Measurements from ENCODE around the gene CDH4. TPM values are rescaled to one million over a fixed set of nuclear protein-coding genes. Genes with fewer than 3 reads are reported as not detected.
A peak's percentile ranks its signal among the peaks of the same experiment; 100 is the strongest.

Gene CDH4
- total RNA-seq, 1 donor from 2014 or later = 0.99 TPM

GRCh38 chr20:61590236-61590635, 338.2 kb downstream of the CDH4 start:
- Mint-ChIP-seq H3K27ac (ENCODE audit: unreplicated experiment) (no peak overlapping the region), H3K36me3 (ENCODE audit: low read depth) (no peaks in the 10 kb centered on the region), H3K9me3 (ENCODE audit: low read depth) (peaks cover 16% of the 10 kb centered on the region), H3K4me3 (ENCODE audit: unreplicated experiment) (no peak overlapping the region), H3K27me3 (ENCODE audit: low read depth) (no peaks in the 10 kb centered on the region), H3K4me1 (ENCODE audit: low read depth) (peaks cover 23% of the 10 kb centered on the region)
- peak; percentile 44 for DNase-seq (ENCODE audit: low spot score)
- no peak for TF ChIP-seq CTCF (IDR thresholded peaks at IDR 0.05)

GRCh38 chr20:61593516-61593915, 341.5 kb downstream of the CDH4 start:
- Mint-ChIP-seq H3K27me3 (ENCODE audit: low read depth) (no peaks in the 10 kb centered on the region), H3K27ac (ENCODE audit: unreplicated experiment) (no peak overlapping the region), H3K36me3 (ENCODE audit: low read depth) (peaks cover 3% of the 10 kb centered on the region), H3K9me3 (ENCODE audit: low read depth) (peaks cover 27% of the 10 kb centered on the region), H3K4me3 (ENCODE audit: unreplicated experiment) (no peak overlapping the region), H3K4me1 (ENCODE audit: low read depth) (peaks cover 16% of the 10 kb centered on the region)
- TF ChIP-seq CTCF (IDR thresholded peaks at IDR 0.05) = no peak
- DNase-seq (ENCODE audit: low spot score) = peak; percentile 47

- no peak overlapping the region for H3K27ac Mint-ChIP-seq (ENCODE audit: unreplicated experiment)
- peaks cover 10% of the 10 kb centered on the region for H3K4me1 Mint-ChIP-seq (ENCODE audit: low read depth)
- peaks cover 3% of the 10 kb centered on the region for H3K36me3 Mint-ChIP-seq (ENCODE audit: low read depth)
- TF ChIP-seq CTCF (IDR thresholded peaks at IDR 0.05) = no peak
- H3K4me3 Mint-ChIP-seq (ENCODE audit: unreplicated experiment) = no peak overlapping the region
- H3K27me3 Mint-ChIP-seq (ENCODE audit: low read depth) = no peaks in the 10 kb centered on the region
- DNase-seq (ENCODE audit: low spot score) = peak; percentile 65
- H3K9me3 Mint-ChIP-seq (ENCODE audit: low read depth) = peaks cover 27% of the 10 kb centered on the region
These were observed 342.1 kb downstream of the CDH4 start for GRCh38 chr20:61594198-61594597.

GRCh38 chr20:61595216-61595615, 343.2 kb downstream of the CDH4 start:
- TF ChIP-seq CTCF (IDR thresholded peaks at IDR 0.05) = no peak
- Mint-ChIP-seq H3K4me3 (ENCODE audit: unreplicated experiment) (no peak overlapping the region), H3K36me3 (ENCODE audit: low read depth) (peaks cover 3% of the 10 kb centered on the region), H3K4me1 (ENCODE audit: low read depth) (peaks cover 6% of the 10 kb centered on the region), H3K27me3 (ENCODE audit: low read depth) (peaks cover 2% of the 10 kb centered on the region), H3K9me3 (ENCODE audit: low read depth) (peaks cover 27% of the 10 kb centered on the region), H3K27ac (ENCODE audit: unreplicated experiment) (no peak overlapping the region)
- DNase-seq (ENCODE audit: low spot score) = peak; percentile 66

GRCh38 chr20:61596687-61597330, 344.7 kb downstream of the CDH4 start:
- Mint-ChIP-seq H3K27me3 (ENCODE audit: low read depth) (peaks cover 2% of the 10 kb centered on the region), H3K9me3 (ENCODE audit: low read depth) (peaks cover 23% of the 10 kb centered on the region), H3K4me3 (ENCODE audit: unreplicated experiment) (no peak overlapping the region), H3K4me1 (ENCODE audit: low read depth) (peaks cover 6% of the 10 kb centered on the region), H3K36me3 (ENCODE audit: low read depth) (peaks cover 3% of the 10 kb centered on the region), H3K27ac (ENCODE audit: unreplicated experiment) (no peak overlapping the region)
- DNase-seq (ENCODE audit: low spot score) = no peak
- no peak for TF ChIP-seq CTCF (IDR thresholded peaks at IDR 0.05)
